Neural crest cell (in vitro differentiated cells): ENCODE measurements around the gene CTRL. TPM values are rescaled to one million over a fixed set of nuclear protein-coding genes. Genes with fewer than 3 reads are reported as not detected.

Experiments used
- DNase-seq: peaks from one replicate; pipeline ENCODE4 v3.0.0; 2021; ENCODE audit warnings: low read depth, mixed read lengths, low spot score
- H3K27ac Mint-ChIP-seq: one replicate; pipeline ENCODE4 v1.8.0; 2021; ENCODE audit warnings: mild to moderate bottlenecking, mixed read lengths; ENCODE audit not compliant: unreplicated experiment
- H3K27me3 Mint-ChIP-seq: 2 replicates; pipeline ENCODE4 v1.8.0; 2021; ENCODE audit warnings: low read depth, mild to moderate bottlenecking, mixed read lengths
- H3K36me3 Mint-ChIP-seq: 2 replicates; pipeline ENCODE4 v1.8.0; 2021; ENCODE audit warnings: low read depth, mild to moderate bottlenecking, mixed read lengths
- H3K4me1 Mint-ChIP-seq: 2 replicates; pipeline ENCODE4 v1.8.0; 2021; ENCODE audit warnings: mixed read lengths
- H3K4me3 Mint-ChIP-seq: one replicate; pipeline ENCODE4 v1.8.0; 2021; ENCODE audit warnings: mild to moderate bottlenecking, mixed read lengths
- H3K9me3 Mint-ChIP-seq: 2 replicates; pipeline ENCODE4 v1.8.0; 2021; ENCODE audit warnings: mixed read lengths
- total RNA-seq: library from RNA; stranded (reverse); gene quantifications from 2 replicates; pipeline ENCODE4 v1.2.1, GENCODE V29; 2021
- TF ChIP-seq, protein P1 (sequence below): fragments of 200-600 bp; sonication (generic); conservative IDR thresholded peaks from 2 replicates; pipeline ENCODE4 v1.5.0; 2021; ENCODE audit warnings: antibody characterized with exemption, mild to moderate bottlenecking

Gene CTRL
- total RNA-seq, 1 donor from 2014 or later: 3.0 TPM

DNA sequence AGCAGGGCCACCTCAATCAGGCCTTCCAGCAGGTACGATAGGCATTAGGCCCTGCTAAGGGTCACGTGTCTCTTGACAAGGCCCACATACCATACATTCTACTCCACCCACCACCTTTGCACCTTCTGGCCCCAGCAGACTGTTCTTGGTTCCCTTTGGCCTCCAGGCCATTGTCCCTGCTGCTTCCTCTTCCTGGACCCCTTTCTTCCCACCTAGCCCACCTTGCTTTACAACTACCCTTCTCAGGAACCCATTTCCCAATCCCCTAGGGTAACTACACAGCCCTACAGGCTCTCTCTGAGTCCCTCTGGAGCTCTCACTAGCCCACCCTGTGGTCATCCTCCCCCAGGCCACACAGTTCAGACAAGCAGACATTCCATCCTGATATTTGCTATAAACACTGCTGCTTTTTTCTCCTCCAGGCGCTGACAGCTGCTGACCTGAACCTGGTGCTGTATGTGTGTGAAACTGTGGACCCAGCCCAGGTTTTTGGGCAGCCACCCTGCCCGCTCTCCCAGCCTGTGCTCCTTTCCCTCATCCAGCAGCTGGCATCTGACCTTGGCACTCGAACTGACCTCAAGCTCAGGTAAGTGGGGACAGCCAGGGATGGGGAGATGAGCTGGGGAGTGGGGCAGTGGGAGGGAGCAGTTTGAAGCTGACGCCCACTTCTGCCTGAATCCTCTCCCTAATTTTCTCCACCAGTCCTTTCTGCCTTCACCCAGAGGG, 48.4 kb downstream of the CTRL start:
- Mint-ChIP-seq H3K36me3 (peaks cover 5% of the 10 kb centered on the region), H3K27ac (no peak overlapping the region), H3K9me3 (no peaks in the 10 kb centered on the region), H3K4me1 (peaks cover 5% of the 10 kb centered on the region), H3K27me3 (no peaks in the 10 kb centered on the region), H3K4me3 (no peak overlapping the region)
- DNase-seq: no peak
- TF ChIP-seq, protein P1, sequence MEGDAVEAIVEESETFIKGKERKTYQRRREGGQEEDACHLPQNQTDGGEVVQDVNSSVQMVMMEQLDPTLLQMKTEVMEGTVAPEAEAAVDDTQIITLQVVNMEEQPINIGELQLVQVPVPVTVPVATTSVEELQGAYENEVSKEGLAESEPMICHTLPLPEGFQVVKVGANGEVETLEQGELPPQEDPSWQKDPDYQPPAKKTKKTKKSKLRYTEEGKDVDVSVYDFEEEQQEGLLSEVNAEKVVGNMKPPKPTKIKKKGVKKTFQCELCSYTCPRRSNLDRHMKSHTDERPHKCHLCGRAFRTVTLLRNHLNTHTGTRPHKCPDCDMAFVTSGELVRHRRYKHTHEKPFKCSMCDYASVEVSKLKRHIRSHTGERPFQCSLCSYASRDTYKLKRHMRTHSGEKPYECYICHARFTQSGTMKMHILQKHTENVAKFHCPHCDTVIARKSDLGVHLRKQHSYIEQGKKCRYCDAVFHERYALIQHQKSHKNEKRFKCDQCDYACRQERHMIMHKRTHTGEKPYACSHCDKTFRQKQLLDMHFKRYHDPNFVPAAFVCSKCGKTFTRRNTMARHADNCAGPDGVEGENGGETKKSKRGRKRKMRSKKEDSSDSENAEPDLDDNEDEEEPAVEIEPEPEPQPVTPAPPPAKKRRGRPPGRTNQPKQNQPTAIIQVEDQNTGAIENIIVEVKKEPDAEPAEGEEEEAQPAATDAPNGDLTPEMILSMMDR: no peak

DNA sequence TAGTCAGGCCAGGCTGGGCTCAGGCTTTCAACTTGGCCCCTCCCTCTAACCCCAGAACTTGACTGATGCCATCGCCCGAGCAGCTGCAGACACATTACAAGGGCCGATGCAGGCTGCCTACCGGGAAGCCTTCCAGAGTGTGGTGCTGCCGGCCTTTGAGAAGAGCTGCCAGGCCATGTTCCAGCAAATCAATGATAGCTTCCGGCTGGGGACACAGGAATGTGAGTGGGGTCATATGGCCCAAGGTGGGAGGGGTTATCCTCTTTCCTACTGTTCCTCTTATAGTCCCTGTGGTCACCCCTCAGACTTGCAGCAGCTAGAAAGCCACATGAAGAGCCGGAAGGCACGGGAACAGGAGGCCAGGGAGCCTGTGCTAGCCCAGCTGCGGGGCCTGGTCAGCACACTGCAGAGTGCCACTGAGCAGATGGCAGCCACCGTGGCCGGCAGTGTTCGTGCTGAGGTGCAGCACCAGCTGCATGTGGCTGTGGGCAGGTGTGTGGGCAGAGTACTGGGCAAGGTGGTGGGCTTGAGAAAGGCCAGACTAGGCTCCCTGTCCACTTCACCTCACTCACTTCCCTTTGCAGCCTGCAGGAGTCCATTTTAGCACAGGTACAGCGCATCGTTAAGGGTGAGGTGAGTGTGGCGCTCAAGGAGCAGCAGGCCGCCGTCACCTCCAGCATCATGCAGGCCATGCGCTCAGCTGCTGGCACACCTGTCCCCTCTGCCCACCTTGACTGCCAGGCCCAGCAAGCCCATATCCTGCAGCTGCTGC, 49.1 kb downstream of the CTRL start:
- peaks cover 5% of the 10 kb centered on the region for H3K4me1 Mint-ChIP-seq
- H3K36me3 Mint-ChIP-seq: peaks cover 7% of the 10 kb centered on the region
- no peak for DNase-seq
- H3K4me3 Mint-ChIP-seq: no peak overlapping the region
- TF ChIP-seq, protein P1: no peak
- no peaks in the 10 kb centered on the region for H3K9me3 Mint-ChIP-seq
- no peaks in the 10 kb centered on the region for H3K27me3 Mint-ChIP-seq
- H3K27ac Mint-ChIP-seq: no peak overlapping the region

DNA sequence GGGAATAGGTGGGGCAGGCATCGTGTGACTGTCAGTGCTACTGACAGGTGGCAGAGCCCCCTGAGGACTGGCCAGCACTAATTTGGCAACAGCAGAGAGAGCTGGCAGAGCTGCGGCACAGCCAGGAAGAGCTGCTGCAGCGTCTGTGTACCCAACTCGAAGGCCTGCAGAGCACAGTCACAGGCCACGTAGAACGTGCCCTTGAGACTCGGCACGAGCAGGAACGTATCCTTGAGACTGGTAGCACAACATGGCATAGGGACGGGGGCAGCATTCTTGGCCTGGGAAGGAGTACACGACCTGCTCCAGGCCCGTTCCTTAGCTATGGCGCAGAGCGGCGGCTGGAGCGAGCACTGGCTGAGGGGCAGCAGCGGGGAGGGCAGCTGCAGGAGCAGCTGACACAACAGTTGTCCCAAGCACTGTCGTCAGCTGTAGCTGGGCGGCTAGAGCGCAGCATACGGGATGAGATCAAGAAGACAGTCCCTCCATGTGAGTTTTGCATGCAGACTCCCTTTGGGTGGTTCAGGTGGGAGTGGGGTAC, 50.0 kb downstream of the CTRL start:
- peaks cover 7% of the 10 kb centered on the region for H3K36me3 Mint-ChIP-seq

DNA sequence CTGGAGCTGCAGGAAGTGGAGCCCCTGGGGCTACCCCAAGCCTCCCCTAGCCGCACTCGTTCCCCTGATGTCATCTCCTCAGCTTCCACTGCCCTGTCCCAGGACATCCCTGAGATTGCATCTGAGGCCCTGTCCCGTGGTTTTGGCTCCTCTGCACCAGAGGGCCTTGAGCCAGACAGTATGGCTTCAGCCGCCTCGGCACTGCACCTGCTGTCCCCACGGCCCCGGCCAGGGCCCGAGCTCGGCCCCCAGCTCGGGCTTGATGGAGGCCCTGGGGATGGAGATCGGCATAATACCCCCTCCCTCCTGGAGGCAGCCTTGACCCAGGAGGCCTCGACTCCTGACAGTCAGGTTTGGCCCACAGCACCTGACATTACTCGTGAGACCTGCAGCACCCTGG, 51.1 kb downstream of the CTRL start:
- Mint-ChIP-seq H3K27me3 (no peaks in the 10 kb centered on the region), H3K4me3 (no peak overlapping the region), H3K36me3 (peaks cover 7% of the 10 kb centered on the region), H3K4me1 (peaks cover 6% of the 10 kb centered on the region), H3K27ac (no peak overlapping the region), H3K9me3 (no peaks in the 10 kb centered on the region)
- TF ChIP-seq, protein P1: no peak
- DNase-seq: no peak

More for the DNA sequence above, 50.0 kb downstream of the CTRL start:
- DNase-seq: no peak
- no peaks in the 10 kb centered on the region for H3K27me3 Mint-ChIP-seq
- H3K27ac Mint-ChIP-seq: no peak overlapping the region
- H3K4me1 Mint-ChIP-seq: peaks cover 5% of the 10 kb centered on the region
- H3K4me3 Mint-ChIP-seq: no peak overlapping the region
- no peaks in the 10 kb centered on the region for H3K9me3 Mint-ChIP-seq
- TF ChIP-seq, protein P1: no peak

DNA sequence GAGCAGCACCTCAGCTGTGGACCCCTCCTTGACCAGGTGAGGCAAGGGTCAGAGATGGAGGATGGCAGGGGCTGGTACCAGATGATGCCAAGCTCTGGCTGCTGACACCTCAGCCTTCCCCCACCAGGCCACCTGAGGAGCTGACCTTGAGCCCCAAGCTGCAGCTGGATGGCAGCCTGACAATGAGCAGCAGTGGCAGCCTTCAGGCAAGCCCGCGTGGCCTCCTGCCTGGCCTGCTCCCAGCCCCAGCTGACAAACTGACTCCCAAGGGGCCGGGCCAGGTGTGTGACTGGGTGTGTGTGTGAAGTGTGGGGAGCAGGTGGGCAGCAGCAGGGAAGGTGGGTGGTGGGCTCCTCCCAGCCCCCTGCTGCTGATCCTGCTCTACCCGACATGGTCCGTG, 51.7 kb downstream of the CTRL start:
- TF ChIP-seq, protein P1: no peak
- DNase-seq: no peak
- no peaks in the 10 kb centered on the region for H3K9me3 Mint-ChIP-seq
- no peak overlapping the region for H3K4me3 Mint-ChIP-seq
- H3K4me1 Mint-ChIP-seq: peaks cover 13% of the 10 kb centered on the region
- H3K36me3 Mint-ChIP-seq: peaks cover 12% of the 10 kb centered on the region
- no peak overlapping the region for H3K27ac Mint-ChIP-seq
- H3K27me3 Mint-ChIP-seq: no peaks in the 10 kb centered on the region

Other genes starting within 250 kb of the CTRL start
- gene GFOD2, start 212.5 kb downstream of the CTRL start, total RNA-seq: 33.8 and 34.3 TPM in 2 replicates
- gene RANBP10, start 125.3 kb downstream of the CTRL start, total RNA-seq: 21.7 and 22.1 TPM in 2 replicates
- 6.6 and 7.5 TPM in 2 replicates for gene TSNAXIP1, start 125.0 kb downstream of the CTRL start, total RNA-seq
- 46.2 and 46.7 TPM in 2 replicates for gene THAP11, start 89.5 kb downstream of the CTRL start, total RNA-seq
- gene NUTF2, start 84.9 kb downstream of the CTRL start, total RNA-seq: 185 and 191 TPM in 2 replicates
- gene CENPT, start 84.2 kb downstream of the CTRL start, total RNA-seq: 78.2 and 83.5 TPM in 2 replicates
- 100 and 101 TPM in 2 replicates for gene EDC4, start 58.8 kb downstream of the CTRL start, total RNA-seq
- 1.0 TPM in 1 of 2 replicates, not detected in the other for gene NRN1L, start 47.0 kb downstream of the CTRL start, total RNA-seq
- gene PSKH1, start 38.6 kb downstream of the CTRL start, total RNA-seq: 39.0 and 41.5 TPM in 2 replicates
- gene PSMB10, start 5.0 kb upstream of the CTRL start, total RNA-seq: 22.4 and 22.5 TPM in 2 replicates
- gene LCAT, start 12.3 kb upstream of the CTRL start, total RNA-seq: 16.6 and 17.6 TPM in 2 replicates
- gene SLC12A4, start 36.8 kb upstream of the CTRL start, total RNA-seq: 36.0 and 36.8 TPM in 2 replicates
- not detected in 2 replicates for gene DPEP3, start 48.6 kb upstream of the CTRL start, total RNA-seq
- not detected in 2 replicates for gene DPEP2, start 67.6 kb upstream of the CTRL start, total RNA-seq
- gene DPEP2NB, start 84.0 kb upstream of the CTRL start, total RNA-seq: not detected in 2 replicates
- gene DDX28, start 91.4 kb upstream of the CTRL start, total RNA-seq: 12.5 and 13.3 TPM in 2 replicates
- gene DUS2, start 91.4 kb upstream of the CTRL start, total RNA-seq: 26.6 and 28.4 TPM in 2 replicates
- gene NFATC3, start 153.5 kb upstream of the CTRL start, total RNA-seq: 64.9 and 71.7 TPM in 2 replicates